HFF-Myc (cell line): ENCODE measurements around the gene POLR3GL.
"Not testable (repeated sequence)": the region's sequence is repeated elsewhere in the genome, so short reads cannot be mapped to it uniquely, and the experiment has no call there.

ENCODE experiments used
- DNase-seq: peaks from one replicate; pipeline ENCODE4 v3.0.0-alpha.2; 2011; ENCODE audit warnings: low read depth; ENCODE audit errors: extremely low read depth
- H3K4me3 ChIP-seq: replicated peaks from 2 replicates; pipeline ENCODE4 v1.5.1; 2011; ENCODE audit warnings: low read depth, mild to moderate bottlenecking, control low read depth, low read length
- CTCF ChIP-seq: IDR thresholded peaks from 2 replicates; pipeline ENCODE4 v1.5.1; 2012; ENCODE audit warnings: mild to moderate bottlenecking, low read depth, low read length, control low read depth; ENCODE audit errors: missing control alignments

The POLR3GL gene

GRCh38 chr1:146021050-146021445, 56.6 kb downstream of the POLR3GL start:
- H3K4me3 ChIP-seq, result no peak overlapping the region
- no peak for TF ChIP-seq CTCF
- DNase-seq, result no peak

GRCh38 chr1:146021622-146022402, 57.3 kb downstream of the POLR3GL start, which contains the start of gene HJV:
Gene HJV, minus strand, starts transcription at chr1:146021735. Its CDS starts 1,504 bp downstream, at chr1:146020231.
- no peak within 1 kb of the TSS for H3K4me3 ChIP-seq
- no peak for DNase-seq
- TF ChIP-seq CTCF, result no peak

- no peak for TF ChIP-seq CTCF
- no peak for DNase-seq
- H3K4me3 ChIP-seq, result no peak overlapping the region
Observed at GRCh38 chr1:146022403-146023127, 58.1 kb downstream of the POLR3GL start.

GRCh38 chr1:146025787-146026495, 61.5 kb downstream of the POLR3GL start:
- not testable (repeated sequence) for DNase-seq

GRCh38 chr1:146026650-146027049, 62.2 kb downstream of the POLR3GL start:
- H3K4me3 ChIP-seq, DNase-seq: not testable (repeated sequence)

More at GRCh38 chr1:146025787-146026495, 61.5 kb downstream of the POLR3GL start:
- not testable (repeated sequence) for H3K4me3 ChIP-seq
